Activated T-helper 9 cell treated with anti-CD3 and anti-CD28 coated beads, Interleukin-2, amount 50 U/mL, for 16 hours (primary cell): ENCODE measurements around the gene ZNF445.
"Not testable (repeated sequence)": the region's sequence is repeated elsewhere in the genome, so short reads cannot be mapped to it uniquely, and the experiment has no call there.

ENCODE experiments used
- DNase-seq: peaks from one replicate; pipeline ENCODE4 v3.0.0-alpha.2; 2020; ENCODE audit warnings: low read depth

The ZNF445 gene

DNA sequence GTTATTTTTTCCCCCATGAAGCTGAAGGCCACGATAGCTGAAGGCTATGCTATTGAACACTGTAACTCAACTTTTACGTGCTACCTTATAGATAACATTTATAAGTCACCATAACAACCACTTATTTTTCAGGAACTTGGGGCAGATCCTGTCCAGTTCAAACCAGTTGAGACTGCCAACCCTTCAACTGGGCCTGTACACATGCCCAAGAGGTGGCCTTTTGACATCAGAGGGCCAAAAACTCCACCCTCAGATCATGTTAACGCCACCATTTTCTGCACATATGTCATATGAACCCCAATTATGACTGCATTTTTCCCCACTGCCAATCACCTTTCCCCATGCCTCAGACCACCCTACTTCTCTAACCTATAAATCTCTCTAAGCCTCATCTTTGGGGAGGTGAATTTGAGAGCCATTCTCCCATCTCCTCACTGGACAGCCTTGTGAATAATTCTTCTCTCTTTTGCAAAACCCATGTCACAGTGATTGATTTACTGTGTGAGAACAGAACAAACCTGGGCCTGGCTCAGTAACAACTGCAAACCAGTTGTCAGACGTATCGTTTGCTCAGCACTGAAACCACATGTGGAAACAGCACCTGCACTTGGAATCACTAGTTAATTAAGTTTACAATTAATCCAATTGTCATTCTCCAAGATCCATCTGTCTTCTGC lies 42.5 kb downstream of the ZNF445 start:
- no peak for DNase-seq

- DNase-seq, result no peak
These were observed 47.0 kb downstream of the ZNF445 start for GRCh38 chr3:44430466-44430865.

DNA sequence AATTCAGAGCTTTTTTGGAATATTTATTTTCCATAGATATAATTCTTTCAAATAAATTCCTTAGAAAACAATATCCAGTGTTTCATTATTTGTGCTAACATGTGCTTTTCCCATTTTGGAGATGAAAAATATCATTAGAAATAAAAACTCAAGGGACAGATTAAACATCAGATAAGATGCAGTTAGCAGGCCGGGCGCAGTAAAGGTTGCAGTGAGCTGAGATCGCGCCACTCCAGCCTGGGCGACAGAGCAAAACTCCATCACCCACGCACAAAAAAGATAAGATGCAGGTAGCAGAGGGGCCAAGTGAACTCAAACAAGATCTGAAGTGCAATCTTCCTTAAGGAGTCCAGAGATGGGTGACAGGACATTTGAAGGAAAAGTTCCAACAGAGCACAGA lies 48.0 kb downstream of the ZNF445 start:
- DNase-seq, result no peak

DNA sequence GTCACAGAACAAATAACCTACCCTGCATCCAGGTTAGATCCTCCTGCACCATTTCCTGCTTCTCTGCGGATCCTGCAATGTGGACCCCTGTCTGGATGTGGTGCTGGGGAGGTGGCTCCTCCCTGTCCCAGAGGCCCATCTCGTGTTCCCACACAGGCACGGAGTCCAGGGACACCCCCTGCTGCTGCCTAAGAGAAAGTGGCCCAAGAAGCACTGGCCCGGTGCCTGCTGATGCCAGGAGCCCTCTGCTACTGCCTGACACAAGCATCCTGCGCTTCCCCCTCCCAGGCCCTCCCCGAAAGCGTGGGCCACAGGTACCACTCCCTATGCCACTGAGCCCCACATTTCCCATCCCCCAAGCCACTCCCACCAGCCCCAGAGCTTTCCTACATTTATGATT lies 48.6 kb downstream of the ZNF445 start:
- DNase-seq, result no peak

DNA sequence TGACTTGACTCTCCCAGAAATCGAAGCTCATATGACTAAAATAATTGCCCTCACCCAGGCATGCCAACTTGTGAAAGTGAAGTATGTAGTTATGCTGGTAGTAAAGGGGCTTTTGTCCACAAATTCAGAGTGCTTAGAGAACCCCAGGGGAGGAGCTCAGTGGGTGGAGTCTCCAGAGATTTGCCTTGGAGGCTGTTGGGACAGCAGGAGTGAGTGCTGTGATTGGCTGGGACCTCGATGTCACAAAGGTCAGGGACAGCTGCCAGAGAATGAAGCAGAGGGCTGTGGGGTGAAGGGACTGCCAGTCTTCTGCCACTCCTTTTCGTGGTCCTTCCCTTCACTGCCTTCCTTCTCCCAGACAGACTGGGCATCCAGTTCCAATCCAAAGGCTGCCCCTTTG lies 49.8 kb downstream of the ZNF445 start:
- DNase-seq, result no peak

DNA sequence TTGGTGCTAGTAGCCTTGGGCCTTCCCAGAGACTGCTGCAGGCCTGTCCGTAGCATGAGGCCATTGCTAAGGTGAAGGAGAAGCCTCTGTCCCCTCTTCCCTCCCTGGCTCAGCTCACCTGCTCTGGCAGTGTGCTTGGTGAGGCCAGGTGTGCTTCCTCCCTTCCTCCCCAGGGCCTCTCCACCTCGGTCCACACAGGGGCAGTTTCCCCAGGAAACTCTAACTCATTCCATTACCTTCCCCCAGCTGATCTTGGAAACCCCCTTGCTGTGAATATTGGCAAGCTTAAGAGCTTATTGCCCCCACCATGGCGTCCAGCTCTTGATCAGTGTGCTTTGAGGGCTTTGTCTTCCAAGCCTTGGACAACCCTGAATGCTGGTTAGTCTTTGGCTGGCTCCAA lies 52.7 kb downstream of the ZNF445 start:
- DNase-seq, result no peak

GRCh38 chr3:44421280-44421679 lies 56.2 kb downstream of the ZNF445 start:
- no peak for DNase-seq

GRCh38 chr3:44420676-44421075 lies 56.8 kb downstream of the ZNF445 start:
- no peak for DNase-seq

DNA sequence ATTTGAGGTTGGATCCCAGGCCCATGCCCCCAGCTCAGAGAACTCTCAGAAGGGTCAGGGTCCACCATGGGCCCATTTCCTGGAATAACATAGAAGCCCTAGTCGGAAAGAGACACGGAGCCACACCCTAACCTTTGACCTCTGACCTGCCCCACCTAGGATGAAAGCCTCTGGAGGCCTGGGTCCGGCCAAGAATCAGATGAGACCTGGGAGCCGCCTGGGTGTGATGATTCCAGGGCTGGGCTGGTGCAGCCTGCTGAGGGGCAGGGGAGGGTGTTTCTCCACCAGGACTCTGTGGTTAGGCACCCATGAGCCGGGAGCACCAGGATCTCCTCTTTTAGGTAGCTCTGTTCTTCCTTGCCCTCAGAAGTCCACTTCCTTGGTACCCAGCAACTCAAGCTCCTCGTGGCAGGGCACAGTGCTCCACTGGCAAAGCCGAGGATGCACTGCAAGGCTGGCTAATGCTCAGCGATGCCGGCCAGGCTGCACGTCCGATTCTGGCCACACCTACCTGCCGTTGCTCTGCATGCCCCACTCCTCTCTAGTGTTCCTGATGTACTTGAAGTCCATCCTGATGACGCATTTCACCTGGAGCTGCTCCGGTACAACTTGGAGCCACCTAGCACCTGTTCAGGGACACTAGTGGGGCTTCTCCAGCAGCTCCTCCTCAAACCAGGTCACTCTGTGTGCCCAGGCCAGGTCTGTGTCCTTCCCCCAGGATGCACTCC lies 57.4 kb downstream of the ZNF445 start:
- DNase-seq, result no peak

GRCh38 chr3:44419116-44419922 lies 58.2 kb downstream of the ZNF445 start:
- no peak for DNase-seq

DNA sequence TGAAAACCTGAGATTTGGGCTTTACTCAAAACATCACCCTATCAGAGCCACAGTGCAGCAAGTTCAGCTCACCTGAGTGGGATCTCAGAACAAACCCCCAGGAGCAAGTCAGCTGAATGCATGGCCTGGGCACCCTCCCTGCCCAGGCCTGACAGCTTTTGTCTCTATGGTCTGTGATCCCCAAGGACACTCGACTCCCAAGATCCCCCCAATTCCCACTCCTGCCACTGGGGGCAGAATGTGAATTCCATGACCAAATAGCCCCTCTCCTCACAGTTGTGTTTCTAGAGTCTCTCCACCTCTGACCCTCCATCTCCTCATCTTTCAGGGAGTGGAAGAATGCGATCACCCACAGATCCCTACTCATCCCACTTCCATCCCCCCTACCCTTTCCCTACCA lies 58.9 kb downstream of the ZNF445 start:
- no peak for DNase-seq

- not testable (repeated sequence) for DNase-seq
These were observed 59.4 kb downstream of the ZNF445 start for GRCh38 chr3:44418118-44418517.

DNA sequence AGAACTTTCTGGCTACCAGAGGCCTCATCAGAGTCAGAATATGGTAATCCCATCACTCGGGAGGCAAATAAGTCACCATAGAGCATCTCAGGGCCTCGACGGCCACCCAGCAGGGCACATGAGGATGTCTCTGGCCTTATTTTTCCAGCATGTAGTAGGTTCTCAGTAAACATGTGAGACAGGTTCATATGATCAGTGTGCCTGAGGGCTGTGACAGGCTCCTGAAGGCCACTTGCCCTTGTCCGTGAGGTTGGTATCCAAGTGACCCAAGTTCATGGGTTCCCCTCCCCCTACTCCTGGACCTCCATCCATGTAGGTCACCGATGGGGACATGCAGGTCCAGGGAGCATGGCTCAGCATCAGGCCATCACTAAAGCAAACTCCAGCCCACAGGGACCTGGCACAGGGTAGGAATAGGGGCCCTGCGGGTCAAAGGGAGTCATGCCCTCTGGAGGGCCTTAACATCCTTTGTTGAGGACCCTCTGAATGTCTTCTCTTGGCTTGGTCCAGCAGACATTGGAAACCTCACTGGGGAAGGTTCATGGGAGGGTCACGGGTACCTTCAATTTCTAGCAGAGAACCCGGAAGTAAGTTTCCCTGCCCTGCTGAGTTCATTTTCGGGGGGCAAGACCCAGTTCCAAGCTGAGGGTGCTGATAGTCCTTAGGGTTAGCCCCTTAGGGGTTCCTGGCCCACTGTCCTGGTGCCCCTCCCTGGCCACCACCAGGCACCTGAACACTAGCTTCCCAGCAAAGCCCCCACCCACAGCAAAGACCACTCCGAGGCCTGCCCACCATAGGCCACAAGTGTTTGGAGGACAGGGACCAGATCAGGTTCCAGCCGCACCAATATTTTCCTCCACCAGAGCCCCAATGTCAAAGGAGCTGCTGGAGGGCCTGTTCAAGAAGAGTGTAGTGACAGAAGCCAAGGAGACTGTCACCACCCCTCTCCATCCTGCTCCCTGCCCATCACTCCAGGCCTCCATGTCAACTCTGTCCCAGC lies 61.1 kb downstream of the ZNF445 start:
- DNase-seq, result no peak

GRCh38 chr3:44415421-44415820 lies 62.0 kb downstream of the ZNF445 start:
- DNase-seq, result no peak

DNA sequence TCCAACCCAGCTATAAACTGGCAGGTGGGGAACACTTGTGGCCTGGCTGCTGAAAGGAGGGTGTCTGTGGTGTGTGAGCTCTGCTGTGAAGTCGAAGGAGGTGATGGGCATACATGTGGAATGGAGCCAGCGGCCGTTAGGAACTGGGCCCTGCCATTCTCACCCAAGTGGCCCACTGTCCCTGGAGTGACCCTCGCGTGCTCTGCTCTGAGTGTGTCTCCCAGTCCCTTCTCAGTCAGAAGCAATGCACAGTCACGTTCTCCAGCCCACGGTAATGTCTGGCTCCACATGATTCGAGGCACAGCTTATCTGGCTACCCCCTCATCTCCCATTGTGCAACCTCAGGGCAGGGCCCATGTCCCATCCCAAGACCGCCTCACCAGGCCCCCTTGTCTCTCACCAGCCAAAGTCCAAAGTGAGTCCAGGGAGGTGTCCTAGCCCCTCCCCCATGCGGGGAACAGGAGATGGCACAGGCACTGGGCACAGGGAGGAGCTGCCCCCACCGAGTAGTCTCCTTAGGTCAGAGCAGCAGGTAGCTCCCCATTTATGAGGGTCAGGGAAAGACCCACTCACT lies 62.9 kb downstream of the ZNF445 start:
- DNase-seq, result no peak

- no peak for DNase-seq
These were observed 65.1 kb downstream of the ZNF445 start for GRCh38 chr3:44412365-44412764.

GRCh38 chr3:44411031-44411645 lies 66.3 kb downstream of the ZNF445 start:
- no peak for DNase-seq

DNA sequence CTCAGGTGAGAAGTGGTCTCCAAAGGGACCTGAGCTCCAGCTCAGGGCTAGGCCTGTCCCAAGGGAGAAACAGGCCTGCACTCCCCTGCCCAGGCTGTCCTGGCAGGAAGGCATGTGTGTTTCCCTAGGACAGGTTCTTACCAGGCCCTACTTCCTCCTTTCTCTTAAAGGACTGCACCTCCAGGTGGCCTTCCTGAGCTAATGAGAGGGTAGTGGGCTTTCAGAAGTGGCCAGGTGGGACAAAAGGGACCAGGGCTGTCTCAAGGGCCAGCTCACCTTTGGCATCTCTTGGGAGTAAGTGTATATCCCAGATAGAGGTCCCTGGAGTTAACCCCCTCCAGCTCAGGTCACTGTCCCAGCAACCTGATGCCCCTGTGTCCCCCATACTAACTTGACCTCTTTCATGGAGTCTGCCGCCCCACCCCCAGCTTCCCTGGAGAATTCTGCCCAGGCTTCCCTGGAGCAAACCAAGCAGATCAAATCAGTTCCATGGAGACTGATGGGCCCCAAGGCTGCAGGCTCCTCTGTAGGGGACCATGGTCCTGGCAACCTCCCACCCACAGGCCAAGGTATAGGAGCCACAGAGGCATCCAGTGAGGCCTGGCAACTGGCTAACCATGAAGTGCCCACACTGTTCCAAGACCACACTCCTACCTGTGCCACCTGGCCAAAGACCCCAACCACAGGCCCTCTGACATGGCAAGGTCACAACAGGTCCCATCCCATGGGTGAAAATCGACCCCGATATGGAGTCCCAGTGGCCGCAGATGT lies 67.6 kb downstream of the ZNF445 start:
- DNase-seq, result no peak

DNA sequence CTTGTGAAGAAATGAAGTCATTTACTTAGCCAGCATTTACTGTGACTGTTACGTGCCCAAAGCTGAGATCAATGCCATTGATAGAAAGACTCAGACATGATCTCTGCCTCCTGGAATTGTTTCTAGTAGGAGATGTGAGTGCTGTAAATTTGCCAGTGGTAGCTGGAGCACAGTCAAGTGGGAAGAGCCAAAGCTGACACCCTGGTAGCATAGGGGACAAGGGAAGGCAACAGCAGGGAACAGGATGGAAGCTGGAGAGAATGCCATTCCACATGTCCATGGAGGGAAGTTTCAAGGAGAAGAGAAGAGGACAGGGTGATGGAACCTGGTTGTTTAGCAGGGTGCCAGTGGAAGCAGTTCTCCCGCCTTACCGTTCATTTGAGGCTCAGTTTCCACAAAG lies 74.9 kb downstream of the ZNF445 start:
- no peak for DNase-seq

GRCh38 chr3:44400771-44401170 lies 76.7 kb downstream of the ZNF445 start:
- DNase-seq, result no peak
